ENCODE results near the gene CCDC92B. TPM values are rescaled to one million over a fixed set of nuclear protein-coding genes. Genes with fewer than 3 reads are reported as not detected.

Gene CCDC92B
- total RNA-seq, 1 experiment from 2014 or later: 15.2 TPM

GRCh38 chr17:2703606-2704005 is 45.8 kb downstream of the CCDC92B start:
- ChIA-PET CTCF (interaction anchor here (1.9 kb wide), 1 partner anchor 321 kb away, joined by 9 read pairs; no protein-coding TSS in a partner anchor), POLR2A (no interaction called here)
- H3K9me3 Mint-ChIP-seq: no peaks in the 10 kb centered on the region
- no peaks in the 10 kb centered on the region for H3K27me3 Mint-ChIP-seq (ENCODE audit: low read depth)
- peaks cover 20% of the 10 kb centered on the region for H3K4me1 Mint-ChIP-seq
- DNase-seq (ENCODE audit: low spot score): no peak
- H3K4me3 Mint-ChIP-seq: no peak overlapping the region
- H3K36me3 Mint-ChIP-seq: peaks cover 14% of the 10 kb centered on the region
- no peak for ATAC-seq
- H3K27ac Mint-ChIP-seq: no peak overlapping the region
- TF ChIP-seq HMGXB4 (CRISPR knock-in tag; IDR thresholded peaks at IDR 0.05) (no peak), ATF3 (CRISPR knock-in tag; conservative IDR thresholded peaks at IDR 0.05) (no peak), AR (CRISPR knock-in tag; IDR thresholded peaks at IDR 0.05) (no peak), FOXP1 (CRISPR knock-in tag; IDR thresholded peaks at IDR 0.05; ENCODE audit: borderline replicate concordance) (no peak), MXD4 (CRISPR knock-in tag; IDR thresholded peaks at IDR 0.05; ENCODE audit: borderline replicate concordance) (no peak), CREM (CRISPR knock-in tag; IDR thresholded peaks at IDR 0.05) (no peak), FOXK1 (CRISPR knock-in tag; IDR thresholded peaks at IDR 0.05) (no peak), ARID4B (CRISPR knock-in tag; IDR thresholded peaks at IDR 0.05; ENCODE audit: borderline replicate concordance) (no peak), EMX1 (CRISPR knock-in tag; IDR thresholded peaks at IDR 0.05) (no peak), GTF2I (CRISPR knock-in tag; conservative IDR thresholded peaks at IDR 0.05) (no peak)
- TF ChIP-seq, protein P1, sequence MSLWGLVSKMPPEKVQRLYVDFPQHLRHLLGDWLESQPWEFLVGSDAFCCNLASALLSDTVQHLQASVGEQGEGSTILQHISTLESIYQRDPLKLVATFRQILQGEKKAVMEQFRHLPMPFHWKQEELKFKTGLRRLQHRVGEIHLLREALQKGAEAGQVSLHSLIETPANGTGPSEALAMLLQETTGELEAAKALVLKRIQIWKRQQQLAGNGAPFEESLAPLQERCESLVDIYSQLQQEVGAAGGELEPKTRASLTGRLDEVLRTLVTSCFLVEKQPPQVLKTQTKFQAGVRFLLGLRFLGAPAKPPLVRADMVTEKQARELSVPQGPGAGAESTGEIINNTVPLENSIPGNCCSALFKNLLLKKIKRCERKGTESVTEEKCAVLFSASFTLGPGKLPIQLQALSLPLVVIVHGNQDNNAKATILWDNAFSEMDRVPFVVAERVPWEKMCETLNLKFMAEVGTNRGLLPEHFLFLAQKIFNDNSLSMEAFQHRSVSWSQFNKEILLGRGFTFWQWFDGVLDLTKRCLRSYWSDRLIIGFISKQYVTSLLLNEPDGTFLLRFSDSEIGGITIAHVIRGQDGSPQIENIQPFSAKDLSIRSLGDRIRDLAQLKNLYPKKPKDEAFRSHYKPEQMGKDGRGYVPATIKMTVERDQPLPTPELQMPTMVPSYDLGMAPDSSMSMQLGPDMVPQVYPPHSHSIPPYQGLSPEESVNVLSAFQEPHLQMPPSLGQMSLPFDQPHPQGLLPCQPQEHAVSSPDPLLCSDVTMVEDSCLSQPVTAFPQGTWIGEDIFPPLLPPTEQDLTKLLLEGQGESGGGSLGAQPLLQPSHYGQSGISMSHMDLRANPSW (CRISPR knock-in tag; conservative IDR thresholded peaks at IDR 0.05; ENCODE audit: low read depth): no peak
- TF ChIP-seq, protein P2, sequence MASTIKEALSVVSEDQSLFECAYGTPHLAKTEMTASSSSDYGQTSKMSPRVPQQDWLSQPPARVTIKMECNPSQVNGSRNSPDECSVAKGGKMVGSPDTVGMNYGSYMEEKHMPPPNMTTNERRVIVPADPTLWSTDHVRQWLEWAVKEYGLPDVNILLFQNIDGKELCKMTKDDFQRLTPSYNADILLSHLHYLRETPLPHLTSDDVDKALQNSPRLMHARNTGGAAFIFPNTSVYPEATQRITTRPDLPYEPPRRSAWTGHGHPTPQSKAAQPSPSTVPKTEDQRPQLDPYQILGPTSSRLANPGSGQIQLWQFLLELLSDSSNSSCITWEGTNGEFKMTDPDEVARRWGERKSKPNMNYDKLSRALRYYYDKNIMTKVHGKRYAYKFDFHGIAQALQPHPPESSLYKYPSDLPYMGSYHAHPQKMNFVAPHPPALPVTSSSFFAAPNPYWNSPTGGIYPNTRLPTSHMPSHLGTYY (CRISPR knock-in tag; IDR thresholded peaks at IDR 0.05): no peak
- TF ChIP-seq, protein P3, sequence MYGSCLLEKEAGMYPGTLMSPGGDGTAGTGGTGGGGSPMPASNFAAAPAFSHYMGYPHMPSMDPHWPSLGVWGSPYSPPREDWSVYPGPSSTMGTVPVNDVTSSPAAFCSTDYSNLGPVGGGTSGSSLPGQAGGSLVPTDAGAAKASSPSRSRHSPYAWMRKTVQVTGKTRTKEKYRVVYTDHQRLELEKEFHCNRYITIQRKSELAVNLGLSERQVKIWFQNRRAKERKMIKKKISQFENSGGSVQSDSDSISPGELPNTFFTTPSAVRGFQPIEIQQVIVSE (CRISPR knock-in tag; IDR thresholded peaks at IDR 0.05; ENCODE audit: borderline replicate concordance): no peak
- TF ChIP-seq, protein P4, sequence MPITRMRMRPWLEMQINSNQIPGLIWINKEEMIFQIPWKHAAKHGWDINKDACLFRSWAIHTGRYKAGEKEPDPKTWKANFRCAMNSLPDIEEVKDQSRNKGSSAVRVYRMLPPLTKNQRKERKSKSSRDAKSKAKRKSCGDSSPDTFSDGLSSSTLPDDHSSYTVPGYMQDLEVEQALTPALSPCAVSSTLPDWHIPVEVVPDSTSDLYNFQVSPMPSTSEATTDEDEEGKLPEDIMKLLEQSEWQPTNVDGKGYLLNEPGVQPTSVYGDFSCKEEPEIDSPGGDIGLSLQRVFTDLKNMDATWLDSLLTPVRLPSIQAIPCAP (CRISPR knock-in tag; IDR thresholded peaks at IDR 0.05): no peak
- TF ChIP-seq, protein P5, sequence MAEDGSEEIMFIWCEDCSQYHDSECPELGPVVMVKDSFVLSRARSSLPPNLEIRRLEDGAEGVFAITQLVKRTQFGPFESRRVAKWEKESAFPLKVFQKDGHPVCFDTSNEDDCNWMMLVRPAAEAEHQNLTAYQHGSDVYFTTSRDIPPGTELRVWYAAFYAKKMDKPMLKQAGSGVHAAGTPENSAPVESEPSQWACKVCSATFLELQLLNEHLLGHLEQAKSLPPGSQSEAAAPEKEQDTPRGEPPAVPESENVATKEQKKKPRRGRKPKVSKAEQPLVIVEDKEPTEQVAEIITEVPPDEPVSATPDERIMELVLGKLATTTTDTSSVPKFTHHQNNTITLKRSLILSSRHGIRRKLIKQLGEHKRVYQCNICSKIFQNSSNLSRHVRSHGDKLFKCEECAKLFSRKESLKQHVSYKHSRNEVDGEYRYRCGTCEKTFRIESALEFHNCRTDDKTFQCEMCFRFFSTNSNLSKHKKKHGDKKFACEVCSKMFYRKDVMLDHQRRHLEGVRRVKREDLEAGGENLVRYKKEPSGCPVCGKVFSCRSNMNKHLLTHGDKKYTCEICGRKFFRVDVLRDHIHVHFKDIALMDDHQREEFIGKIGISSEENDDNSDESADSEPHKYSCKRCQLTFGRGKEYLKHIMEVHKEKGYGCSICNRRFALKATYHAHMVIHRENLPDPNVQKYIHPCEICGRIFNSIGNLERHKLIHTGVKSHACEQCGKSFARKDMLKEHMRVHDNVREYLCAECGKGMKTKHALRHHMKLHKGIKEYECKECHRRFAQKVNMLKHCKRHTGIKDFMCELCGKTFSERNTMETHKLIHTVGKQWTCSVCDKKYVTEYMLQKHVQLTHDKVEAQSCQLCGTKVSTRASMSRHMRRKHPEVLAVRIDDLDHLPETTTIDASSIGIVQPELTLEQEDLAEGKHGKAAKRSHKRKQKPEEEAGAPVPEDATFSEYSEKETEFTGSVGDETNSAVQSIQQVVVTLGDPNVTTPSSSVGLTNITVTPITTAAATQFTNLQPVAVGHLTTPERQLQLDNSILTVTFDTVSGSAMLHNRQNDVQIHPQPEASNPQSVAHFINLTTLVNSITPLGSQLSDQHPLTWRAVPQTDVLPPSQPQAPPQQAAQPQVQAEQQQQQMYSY (CRISPR knock-in tag; IDR thresholded peaks at IDR 0.05): no peak
- TF ChIP-seq, protein P6, sequence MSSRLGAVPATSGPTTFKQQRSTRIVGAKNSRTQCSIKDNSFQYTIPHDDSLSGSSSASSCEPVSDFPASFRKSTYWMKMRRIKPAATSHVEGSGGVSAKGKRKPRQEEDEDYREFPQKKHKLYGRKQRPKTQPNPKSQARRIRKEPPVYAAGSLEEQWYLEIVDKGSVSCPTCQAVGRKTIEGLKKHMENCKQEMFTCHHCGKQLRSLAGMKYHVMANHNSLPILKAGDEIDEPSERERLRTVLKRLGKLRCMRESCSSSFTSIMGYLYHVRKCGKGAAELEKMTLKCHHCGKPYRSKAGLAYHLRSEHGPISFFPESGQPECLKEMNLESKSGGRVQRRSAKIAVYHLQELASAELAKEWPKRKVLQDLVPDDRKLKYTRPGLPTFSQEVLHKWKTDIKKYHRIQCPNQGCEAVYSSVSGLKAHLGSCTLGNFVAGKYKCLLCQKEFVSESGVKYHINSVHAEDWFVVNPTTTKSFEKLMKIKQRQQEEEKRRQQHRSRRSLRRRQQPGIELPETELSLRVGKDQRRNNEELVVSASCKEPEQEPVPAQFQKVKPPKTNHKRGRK (CRISPR knock-in tag; IDR thresholded peaks at IDR 0.05; ENCODE audit: borderline replicate concordance): no peak

All from WTC11 (cell line).